NCI-H1417 treated with DMSO at 0.1 percent for 48 hours (cell line): Measurements from ENCODE around the gene ACSF3.

Source experiments
- DNase-seq: peaks from one replicate; lab custom pipeline; 2025; lab: John Stamatoyannopoulos, UW

The ACSF3 gene

DNA sequence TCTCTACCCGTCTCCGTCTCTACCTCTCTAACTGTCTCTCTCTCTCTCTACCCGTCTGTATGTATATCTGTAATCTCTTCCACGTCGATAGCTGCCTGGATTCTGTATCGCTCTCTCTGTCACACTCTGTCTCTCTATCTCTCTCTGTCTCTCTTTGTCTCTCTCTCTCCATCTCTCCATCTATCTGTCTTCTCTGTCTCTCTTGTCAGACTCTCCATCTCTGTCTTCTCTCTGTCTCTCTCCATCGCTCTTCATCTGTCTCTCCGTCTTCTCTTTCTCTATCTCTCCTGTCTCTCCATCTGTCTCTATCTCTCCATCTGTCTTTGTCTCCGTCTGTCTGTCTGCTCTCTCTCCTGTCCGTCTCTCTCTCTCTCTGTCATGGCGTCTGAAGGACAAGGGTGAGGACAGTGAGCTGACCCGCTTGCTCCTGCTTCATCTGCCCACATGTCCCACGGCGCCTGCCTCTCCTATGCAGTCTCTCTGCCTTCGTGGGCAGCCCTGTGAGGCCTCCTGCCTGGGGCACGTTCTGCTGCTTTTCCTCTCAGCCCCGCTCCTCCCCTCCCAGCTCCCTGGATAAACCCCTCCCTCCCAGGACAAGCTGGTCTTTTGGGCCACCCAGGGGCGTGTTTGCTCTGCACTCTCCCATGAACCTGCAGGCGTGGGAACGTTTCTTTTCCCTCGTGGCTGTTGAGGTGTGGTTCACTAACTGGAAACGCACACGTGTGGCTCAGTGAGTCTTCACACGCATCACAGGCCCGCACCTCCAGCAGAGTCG, 18.9 kb downstream of the ACSF3 start:
- no peak for DNase-seq

DNA sequence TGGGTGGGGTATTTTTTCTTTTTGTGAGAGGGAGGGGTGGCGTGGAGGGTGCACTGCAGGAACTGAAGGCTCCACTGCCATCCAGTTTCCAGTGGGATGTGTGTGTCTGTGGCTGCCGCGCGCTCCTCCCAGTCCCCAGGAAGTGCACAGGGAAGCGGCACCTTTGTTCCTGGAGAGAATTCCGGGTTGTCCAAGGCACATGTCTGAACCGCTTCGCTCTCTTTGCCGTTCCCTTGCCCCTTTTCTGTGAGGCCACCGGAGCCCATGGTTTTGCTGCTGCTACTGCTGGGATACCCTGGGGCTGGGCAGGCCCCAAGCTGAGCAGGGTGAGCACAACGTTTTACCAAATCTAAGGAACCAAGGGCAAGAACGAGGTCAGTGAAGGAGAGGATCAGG, 19.5 kb downstream of the ACSF3 start:
- no peak for DNase-seq

DNA sequence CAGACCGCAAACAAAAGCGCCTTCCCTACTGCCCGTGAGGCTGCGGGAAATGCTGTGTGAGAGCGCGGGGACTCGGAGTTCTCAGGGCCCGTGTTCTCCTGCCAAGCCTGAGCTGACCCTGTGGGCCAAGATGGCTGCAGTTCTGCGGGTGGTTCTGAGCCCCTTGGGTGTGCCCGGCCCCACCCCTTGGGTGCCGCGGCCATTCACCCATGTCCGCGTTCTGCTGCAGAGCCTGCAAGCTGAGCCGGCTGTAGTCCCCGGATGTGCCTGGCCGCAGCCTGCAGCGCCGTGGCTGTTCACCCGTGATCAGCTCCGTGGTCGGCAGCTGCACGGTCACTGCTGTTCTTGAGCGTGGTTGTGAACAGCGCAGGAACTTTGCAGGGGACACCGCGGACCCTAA, 20.0 kb downstream of the ACSF3 start:
- DNase-seq = no peak

DNA sequence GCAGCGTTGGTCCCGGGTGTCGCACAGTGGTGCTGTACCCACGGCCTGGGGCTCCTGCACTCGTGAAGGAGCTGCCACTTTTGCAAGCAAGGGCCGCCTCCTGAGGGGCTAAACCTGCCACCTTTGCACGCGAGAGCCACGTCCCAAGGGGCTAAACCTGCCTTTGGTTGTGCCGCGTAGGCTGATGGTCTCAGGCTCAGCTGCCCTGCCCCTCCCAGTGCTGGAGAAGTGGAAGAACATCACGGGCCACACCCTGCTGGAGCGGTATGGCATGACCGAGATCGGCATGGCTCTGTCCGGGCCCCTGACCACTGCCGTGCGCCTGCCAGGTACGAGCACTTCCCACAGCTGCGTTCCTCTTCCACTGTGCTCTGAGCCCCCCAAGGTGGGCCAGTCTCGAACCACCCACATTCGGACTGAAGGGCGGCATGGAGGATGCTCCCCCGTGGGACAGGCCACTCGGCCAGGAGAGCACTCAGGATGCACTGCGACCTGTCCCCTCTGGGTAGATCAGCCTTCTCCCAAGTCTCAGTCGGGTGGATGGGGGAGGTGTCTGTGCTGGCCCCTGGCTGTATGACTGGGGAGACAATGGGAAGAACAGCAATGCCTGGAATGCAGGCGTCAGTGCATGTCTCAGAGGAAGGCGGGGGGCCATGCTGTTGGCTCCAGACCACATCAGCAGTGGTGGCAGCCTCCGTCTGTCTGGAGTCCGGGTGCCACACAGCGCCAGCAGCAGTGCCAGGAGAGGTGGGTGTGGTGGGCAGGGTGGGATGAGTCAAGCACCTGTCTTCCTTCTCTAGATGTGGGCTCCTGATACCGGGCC, 20.7 kb downstream of the ACSF3 start:
- DNase-seq = no peak

DNA sequence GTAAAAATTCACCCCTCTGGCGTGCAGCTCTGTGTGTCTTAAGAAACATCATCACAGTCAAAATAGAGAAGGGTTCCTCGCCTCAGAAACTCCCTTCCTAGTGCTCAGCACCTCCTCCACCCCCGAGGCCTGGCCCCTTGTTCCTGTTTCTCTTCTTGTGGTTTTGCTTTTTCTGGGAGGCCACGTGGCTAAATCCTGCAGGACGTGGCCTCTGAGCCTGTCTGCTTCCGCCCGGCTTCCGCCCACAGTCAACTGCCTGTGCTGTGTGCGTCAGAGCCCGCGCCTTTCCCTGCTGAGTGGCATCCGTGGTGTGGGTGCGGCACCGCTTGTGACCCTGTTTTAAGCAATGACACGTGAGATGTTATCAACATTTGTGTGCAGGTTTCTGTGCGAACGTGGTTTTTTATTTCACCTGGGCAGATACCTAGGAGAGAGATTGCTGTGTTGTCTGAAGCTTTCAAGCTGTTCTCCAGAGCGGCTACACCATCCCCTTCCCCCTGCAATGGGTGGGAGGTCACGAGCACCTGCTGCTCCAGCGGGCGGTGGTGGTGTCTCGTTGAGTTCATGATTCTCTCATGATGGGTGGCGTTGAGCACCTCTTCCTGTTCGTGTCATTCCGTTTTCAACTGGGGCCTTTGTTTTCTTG, 21.7 kb downstream of the ACSF3 start:
- no peak for DNase-seq

DNA sequence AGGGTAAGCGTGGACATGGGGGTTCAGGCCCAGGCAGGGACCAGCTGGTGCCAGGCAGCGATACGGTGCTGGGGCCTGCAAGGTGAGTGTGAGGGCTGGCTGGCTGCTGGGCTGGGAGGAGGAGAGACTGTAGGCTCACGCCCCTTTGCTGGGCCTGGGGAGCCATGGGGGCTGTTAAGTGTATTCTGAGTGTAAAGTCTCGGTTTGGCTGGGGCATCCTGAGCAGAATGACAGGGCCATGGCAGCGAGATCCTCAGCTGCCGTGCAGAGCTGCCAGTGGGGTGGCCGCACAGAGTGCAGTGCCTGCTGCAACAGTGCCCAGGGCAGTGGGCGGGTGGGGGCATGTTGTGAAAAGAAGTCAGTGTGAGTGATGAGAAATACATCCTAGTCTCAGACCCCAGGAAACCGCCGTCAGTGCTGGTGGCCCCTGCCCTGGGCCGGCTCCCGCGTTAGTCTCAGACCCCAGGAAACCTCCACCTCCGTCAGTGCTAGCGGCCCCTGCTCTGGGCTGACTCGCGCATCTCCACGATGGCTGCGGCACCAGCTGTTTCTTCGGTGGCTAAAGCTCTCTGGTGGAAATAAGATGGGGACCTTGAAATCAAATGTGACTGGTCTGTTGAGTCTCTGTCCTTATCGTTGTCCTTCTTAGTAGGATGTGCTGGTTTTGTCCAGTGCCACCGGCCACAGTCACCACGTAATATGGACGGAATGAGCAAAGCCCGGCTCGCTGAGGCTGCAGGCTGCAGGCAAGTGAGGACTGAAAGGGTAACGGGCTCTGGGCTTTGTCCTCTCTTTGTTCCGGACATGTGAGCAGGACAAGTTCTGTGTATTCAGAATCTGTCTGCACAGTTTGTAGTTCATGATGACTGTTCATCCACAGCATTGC, 22.9 kb downstream of the ACSF3 start:
- no peak for DNase-seq

DNA sequence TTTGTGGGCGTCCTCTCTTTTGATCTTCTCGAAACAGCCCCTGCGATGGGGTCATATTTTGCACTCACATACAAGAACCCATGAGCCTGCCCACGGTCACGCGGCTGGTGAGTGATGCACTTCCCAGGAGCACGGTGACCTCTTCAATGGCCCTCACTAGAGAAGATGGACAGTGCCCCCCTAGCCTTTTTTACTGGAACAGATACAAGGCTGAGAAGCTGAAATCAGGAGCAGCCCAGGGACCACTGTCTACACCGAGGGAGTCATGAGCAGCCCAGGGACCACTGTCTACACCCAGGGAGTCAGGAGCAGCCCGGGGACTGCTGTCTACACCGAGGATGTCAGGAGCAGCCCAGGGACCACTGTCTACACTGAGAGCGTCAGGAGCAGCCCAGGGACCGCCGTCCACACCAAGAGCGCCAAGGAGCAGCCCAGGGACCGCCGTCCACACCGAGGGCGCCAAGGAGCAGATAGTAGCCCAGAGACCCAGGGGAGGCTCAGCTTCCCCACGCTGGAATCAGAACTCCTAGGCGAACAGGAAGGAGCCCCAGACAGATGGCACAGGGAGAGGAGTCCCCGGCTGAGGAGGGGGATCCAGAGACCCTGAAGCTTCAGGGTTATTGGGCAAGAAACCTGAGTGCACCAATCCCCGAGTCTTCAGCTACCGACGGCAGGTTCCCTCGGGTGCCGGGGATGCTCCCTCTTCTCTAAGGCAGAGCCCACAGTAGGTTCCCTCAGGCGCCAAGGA, 23.7 kb downstream of the ACSF3 start:
- DNase-seq = no peak

DNA sequence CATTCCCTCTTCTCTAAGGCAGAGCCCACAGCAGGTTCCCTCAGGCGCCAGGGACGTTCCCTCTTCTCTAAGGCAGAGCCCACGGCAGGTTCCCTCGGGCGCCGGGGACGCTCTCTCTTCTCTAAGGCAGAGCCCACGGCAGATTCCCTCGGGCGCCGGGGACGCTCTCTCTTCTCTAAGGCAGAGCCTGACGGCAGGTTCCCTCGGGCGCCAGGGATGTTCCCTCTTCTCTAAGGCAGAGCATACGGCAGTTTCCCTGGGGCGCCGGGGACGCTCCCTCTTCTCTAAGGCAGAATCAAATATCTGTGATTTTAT, 24.3 kb downstream of the ACSF3 start:
- DNase-seq = no peak

DNA sequence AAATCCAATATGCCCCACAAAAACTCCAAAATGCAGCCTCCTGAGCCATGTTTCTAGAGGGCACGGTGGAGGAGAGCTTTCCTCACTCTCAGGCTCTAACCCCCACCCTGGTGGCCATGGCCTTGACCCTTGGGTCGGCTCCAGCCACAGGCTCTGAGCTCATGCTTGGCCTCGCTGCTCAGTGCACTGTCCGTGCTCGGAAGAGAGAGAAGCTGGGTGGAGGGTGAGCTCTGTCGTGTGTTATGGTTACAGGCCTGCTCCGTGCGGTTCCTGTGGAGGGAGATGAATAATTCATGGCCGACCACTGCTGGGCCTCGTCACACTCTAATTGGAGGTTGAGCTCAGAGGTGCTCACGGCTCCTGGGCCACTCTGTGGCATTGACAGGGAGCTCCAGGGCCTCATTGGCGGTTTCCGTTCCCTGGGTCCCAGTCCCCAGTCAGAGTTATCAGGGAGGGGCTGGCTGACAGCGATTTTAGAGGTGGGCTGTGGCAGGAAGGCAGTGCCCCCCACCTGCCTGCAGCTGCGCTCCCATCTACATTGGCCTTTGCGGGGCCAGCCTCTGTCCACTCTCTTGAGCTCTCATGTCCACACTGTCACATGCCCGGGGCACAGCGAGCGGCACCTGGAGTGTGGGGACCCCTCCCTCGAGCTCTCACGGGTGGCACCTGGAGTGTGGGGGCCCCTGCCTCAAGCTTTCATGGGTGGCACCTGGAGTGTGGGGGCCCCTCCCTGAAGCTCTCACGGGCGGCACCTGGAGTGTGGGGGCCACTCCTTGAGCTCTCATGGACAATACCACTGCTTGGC, 24.9 kb downstream of the ACSF3 start:
- DNase-seq = no peak

DNA sequence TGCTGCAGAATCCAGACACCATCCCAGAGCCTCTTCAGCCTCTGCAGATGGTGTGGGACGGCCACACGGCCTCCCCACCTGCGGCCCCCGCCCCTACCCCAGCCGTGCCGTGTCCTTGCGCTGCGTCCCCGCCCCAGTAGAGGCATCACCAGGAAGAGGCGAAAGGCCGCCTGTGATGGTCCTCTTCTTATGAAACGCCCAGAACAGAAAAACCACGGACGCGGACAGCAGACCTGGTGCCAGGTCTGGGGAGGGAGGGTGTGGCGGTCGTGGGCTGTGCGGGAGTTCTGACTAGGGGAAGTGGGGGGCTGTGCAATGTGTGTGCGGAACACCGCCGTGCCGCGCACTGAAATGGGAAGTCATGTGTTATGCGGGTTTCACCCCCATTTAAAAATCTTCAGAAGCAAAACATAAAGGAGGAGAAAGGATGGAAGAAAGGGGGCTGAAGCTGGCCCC, 25.5 kb downstream of the ACSF3 start:
- no peak for DNase-seq

DNA sequence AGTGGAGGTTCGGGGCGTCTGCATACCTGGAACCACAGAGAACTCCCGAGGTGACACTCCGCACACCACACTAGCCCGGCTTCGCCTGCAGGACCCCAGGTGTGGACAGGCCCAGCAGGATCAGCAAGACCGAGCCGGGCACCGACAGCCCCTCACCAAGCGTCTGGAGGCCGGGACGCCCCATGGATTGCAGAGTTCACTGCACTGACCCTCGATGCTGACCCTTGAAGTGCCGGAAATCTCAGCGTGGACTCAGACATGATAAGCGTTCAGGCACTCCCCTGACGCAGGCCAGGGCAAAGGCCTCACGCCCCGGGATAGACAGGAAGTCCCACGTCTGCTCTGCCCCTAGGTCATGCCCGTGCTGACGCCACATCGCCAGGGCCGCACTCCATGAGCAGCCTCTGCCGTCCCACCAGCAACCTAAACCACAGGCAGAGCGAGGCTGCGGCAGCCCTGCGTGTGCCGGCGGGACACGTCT, 26.0 kb downstream of the ACSF3 start:
- DNase-seq = no peak

DNA sequence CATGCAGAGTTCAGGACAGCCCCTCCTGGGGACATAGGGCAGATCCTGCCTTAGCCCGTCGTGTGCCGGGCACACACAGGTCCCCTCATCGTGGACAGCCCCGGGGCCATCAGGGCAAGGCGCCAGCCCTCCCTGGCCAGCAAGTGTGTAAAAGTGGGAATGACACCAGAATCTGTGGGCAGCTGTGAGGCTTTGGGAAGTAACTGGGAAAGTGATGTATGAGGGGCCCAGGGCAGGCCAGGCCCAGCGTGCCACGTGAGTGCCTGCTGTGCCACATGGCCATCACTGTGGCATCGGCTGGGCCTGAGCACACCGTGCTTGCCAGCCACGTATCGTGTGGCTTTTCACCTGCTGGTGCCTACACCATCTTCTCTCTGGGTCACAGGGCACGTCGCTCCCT, 26.6 kb downstream of the ACSF3 start:
- DNase-seq = no peak

DNA sequence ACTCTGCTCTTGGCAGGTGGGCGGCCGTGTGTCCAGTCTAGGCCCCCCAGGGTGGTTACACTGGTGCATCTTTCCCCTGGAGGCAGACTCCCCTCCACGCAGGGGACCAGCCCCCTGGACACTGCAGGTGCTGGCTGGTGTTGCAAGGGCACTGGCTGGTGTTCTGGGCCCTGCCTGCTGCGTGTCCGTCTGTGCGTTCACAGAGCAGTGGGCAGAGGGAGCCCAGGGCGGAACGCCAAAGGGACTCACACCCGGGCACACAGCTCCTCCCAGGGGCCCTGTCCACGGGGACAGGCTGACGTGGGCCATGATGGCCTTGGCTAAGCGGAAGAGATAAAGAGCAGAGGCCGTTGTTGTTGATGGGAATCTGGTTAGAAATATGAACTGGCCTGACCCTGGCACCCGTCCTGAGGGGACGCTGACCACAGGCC, 27.3 kb downstream of the ACSF3 start:
- no peak for DNase-seq

DNA sequence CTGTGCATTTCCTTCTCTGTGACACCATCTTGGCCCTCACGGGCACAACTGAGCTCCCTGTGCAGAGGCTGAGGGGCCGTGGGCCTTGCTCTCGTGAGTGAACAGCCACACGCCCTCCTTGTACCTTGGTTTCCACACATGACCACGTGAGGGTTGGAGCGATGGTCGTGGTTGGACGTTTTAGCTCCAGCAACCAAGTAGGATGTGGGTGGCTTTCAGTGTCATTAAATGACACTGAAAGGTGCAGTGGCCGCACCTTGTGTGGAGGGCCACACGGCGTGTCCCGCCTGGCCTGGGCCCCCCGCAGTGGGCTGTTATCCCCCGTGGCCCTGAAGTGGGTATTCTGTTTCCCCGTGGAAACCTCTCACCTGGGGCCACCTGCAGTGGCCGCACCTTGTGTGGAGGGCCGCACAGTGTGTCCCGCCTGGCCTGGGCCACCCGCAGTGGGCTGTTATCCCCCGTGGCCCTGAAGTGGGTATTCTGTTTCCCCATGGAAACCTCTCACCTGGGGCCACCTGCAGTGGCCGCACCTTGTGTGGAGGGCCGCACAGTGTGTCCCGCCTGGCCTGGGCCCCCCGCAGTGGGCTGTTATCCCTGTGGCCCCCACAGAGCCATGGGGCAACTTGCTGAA, 28.2 kb downstream of the ACSF3 start:
- DNase-seq = no peak

DNA sequence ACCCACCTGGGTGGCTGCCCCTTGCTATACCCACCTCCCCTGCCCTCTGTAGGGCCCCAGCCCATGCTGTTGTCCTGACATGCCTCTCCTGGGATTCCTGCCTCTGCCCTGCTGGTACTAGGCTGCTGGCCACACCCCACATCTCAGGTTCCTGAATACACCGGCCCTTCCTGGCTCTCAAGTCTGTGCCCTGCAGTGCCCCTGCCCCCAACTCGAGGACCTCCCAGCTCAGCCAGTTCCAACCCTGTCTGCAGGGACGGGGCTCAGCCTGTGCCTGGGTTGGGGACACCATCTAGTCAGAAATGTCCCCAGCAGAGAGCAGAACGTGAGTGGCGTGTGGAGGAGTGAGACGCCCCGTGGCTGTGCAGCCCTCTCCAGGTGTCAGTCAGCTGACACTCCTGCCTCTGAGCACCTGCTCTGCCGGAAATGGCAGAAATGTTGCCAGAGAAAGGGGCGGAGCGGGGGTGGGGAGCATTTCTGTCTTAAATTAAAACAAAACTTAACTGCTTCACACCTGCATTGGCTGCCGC, 28.7 kb downstream of the ACSF3 start:
- DNase-seq = peak; percentile 38

DNA sequence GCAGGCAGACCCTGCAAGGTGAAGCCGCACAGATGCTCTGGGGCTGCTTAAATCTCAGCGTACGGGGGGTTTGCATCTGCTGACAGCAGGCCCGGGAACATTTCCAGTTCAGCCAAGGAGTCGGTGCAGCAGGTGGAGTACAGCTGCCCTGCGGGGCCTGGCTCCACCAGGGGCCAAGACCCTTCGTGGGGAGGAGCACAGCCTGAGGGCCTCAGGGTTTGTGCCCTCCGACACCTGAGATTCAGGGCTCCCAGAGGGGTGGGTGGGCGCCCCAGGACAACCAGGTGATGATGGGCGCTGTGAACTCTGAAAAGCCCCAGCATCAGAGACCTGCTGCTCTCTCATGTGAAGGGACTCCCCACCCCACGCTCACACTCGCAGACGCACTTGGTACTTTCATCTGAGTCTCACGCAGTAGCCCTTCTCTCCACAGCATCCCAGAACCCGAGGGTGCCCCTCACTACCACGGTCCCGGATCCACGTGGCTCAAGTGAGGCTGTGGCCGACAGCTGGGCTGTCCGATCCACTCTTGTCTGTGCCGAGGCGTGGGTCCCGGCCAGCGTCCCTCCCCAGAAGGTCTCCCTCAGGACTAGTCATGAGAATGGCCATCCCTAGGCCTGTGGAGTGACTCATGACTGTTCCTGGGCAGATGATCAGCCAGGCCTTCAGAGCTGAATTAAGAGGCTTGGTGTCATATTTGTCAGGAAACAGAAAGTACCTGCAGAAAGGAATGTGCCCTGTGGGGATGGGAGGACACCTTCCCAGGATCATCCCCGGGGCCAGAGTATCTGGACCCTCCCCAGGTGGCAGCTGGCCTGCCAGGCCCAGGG, 29.6 kb downstream of the ACSF3 start:
- no peak for DNase-seq

DNA sequence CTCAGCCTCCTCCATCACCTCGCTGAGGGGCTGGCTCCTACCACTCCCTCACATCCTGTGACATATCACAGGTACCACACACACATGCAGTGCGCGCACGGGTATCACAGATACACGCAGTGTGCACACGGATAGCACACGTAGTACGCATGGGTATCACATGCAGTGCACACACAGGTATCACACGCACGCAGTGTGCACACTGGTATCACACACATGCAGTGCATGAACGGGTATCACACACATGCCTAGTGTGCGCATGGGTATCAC, 30.1 kb downstream of the ACSF3 start:
- no peak for DNase-seq

DNA sequence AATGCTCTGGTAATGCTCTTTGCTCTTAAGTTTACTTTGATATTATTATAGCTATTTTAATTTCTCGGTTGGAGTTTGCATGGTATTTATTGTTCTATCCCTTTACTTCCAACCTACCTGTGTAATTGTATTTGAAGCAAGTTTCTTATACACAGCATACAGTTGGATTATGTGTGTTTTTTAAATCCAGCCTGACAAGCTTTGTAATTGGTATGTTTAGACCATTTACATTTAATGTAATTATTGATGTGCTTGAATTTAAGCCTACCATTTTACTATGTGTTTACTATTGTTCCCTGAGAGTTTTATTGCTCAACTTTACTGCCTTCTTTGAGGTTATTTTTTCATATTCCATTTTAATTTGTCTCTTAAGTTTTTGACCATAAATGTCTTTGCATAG, 35.7 kb downstream of the ACSF3 start:
- no peak for DNase-seq

DNA sequence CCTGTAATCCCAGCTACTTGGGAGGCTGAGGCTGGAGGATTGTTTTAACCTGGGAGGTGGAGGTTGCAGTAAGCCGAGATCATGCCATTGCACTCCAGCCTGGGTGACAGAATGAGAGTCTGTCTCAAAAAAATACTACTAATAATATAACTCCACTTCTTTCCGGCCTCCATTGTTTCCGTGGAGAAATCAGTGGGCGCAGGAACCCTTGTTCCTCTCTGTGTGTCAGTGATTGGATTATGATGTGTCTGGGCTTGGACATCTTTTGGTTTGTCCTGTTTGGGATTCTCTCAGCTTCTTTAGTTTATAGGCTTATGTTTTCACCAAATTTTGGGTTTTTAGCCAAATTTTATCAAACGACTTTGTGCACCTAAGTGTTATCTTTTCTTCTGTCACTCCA, 36.8 kb downstream of the ACSF3 start:
- DNase-seq = no peak
